PFSK-1 (cell line): ENCODE data around the gene CYBRD1.

Experiments
- FOXP2 ChIP-seq: optimal IDR thresholded peaks from 2 replicates; pipeline ENCODE3; 2011; ENCODE audit warnings: borderline replicate concordance, control low read depth, inconsistent platforms; ENCODE audit not compliant: insufficient read depth; ENCODE audit errors: extremely low read length, extremely low read depth
- SIN3A ChIP-seq: IDR thresholded peaks from 2 replicates; pipeline ENCODE4 v1.6.1; 2012; ENCODE audit warnings: mild to moderate bottlenecking, low read length, moderate library complexity, borderline replicate concordance; ENCODE audit not compliant: insufficient read depth

DNA sequence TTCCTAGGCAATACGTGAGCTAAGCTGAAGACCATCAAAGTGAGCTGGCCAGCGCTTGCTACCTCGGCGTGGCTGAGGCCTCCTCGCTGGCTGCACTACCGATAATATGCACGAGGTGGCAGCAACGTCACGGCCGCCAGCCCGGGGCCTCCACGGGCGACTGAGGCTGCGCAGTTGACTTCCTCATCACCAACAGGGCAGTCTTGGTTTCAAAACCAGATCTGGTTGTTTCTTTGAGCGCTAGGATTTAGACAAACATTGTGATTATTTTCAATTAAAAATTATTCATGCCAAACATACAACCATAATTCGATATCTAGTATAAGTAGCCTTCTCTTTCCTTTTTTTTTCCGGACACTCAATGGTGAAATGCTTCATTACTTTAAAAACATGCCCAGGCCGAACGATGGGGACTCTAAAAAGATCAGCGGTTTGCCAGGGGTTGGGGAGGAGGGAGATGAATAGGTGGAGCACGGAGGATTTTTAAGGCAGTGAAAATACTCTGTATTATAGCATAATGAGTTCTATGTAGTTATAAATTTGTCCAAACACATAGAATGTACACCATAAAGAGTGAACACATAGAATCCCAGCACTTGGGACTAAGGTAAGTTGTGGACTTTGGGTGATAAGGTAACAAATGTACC, 52.0 kb downstream of the CYBRD1 start:
- TF ChIP-seq SIN3A: no peak
- TF ChIP-seq FOXP2: peak; percentile 29
